MCF 10A (cell line): ENCODE data around the gene PSMD9. TPM values are rescaled to one million over a fixed set of nuclear protein-coding genes. Genes with fewer than 3 reads are reported as not detected.
A peak's percentile ranks its signal among the peaks of the same experiment; 100 is the strongest.

Experiments used
- Bru-seq: library from RNA; stranded (reverse); fragments of 400-500 nt; gene quantifications from one replicate; lab custom pipeline; 2021; lab: Mats Ljungman, UMichigan
- BruChase-seq, 2 experiments: library from RNA; stranded (reverse); fragments of 400-500 nt; gene quantifications; one replicate each; lab custom pipeline; 2021; lab: Mats Ljungman, UMichigan
- BruUV-seq: library from RNA; stranded (reverse); fragments of 400-500 nt; replicated peaks from 2 replicates; lab custom pipeline; 2021; lab: Mats Ljungman, UMichigan
- CTCF ChIA-PET: fragments of 300-600 bp; sonication (Branson Sonifier 250); formaldehyde crosslinking; extraction: SDS; loops from one replicate; lab custom pipeline; 2021; ENCODE audit warnings: antibody characterized with exemption, inconsistent platforms; lab: Yijun Ruan, JAX
- POLR2A ChIA-PET: fragments of 300-600, 350-650 bp; sonication (Branson Sonifier 250); formaldehyde crosslinking; extraction: SDS; loops from one replicate; lab custom pipeline; 2020; ENCODE audit warnings: antibody characterized with exemption, inconsistent platforms; lab: Yijun Ruan, JAX
- DNase-seq: peaks from one replicate; pipeline ENCODE4 v3.0.0-alpha.2; 2018; ENCODE audit not compliant: unreplicated experiment
- H3K27ac Mint-ChIP-seq: one replicate; pipeline ENCODE4 v1.8.0; 2022; ENCODE audit warnings: mild to moderate bottlenecking, low read depth, mixed read lengths; ENCODE audit not compliant: unreplicated experiment
- H3K27me3 Mint-ChIP-seq: one replicate; pipeline ENCODE4 v1.8.0; 2022; ENCODE audit warnings: mixed read lengths; ENCODE audit not compliant: insufficient read depth, unreplicated experiment
- H3K36me3 Mint-ChIP-seq: one replicate; pipeline ENCODE4 v1.8.0; 2022; ENCODE audit warnings: mild to moderate bottlenecking, moderate library complexity, mixed read lengths; ENCODE audit not compliant: insufficient read depth, unreplicated experiment
- H3K4me1 Mint-ChIP-seq: one replicate; pipeline ENCODE4 v1.8.0; 2022; ENCODE audit warnings: mixed read lengths; ENCODE audit not compliant: insufficient read depth, unreplicated experiment
- H3K4me3 Mint-ChIP-seq: one replicate; pipeline ENCODE4 v1.8.0; 2022; ENCODE audit warnings: mild to moderate bottlenecking, moderate library complexity, mixed read lengths; ENCODE audit not compliant: unreplicated experiment
- H3K9me3 Mint-ChIP-seq: one replicate; pipeline ENCODE4 v1.8.0; 2022; ENCODE audit warnings: mixed read lengths; ENCODE audit not compliant: unreplicated experiment
- CTCF ChIP-seq: fragments of 200-600 bp; IDR thresholded peaks from one replicate; pipeline ENCODE4 v1.8.0; 2022; ENCODE audit warnings: antibody characterized with exemption, mild to moderate bottlenecking; ENCODE audit not compliant: unreplicated experiment
- intact Hi-C: fragments of 100-400 bp; cut with micrococcal nuclease; formaldehyde crosslinking; loops from 2 replicates; pipeline ENCODE4 v1.14.1; 2022
- long read RNA-seq: library from polyadenylated mRNA; stranded (forward); transcript quantifications from one replicate; pipeline ENCODE4 v2.0.0, GENCODE V29; 2022
- total RNA-seq: library from RNA; stranded (reverse); gene quantifications from 2 replicates; pipeline ENCODE4 v1.2.3, GENCODE V29; 2022

PSMD9 gene
- total RNA-seq (96.3 and 105 TPM in 2 replicates), Bru-seq, nascent RNA (percentile 86 among the genes with signal in this experiment), BruChase-seq, experiment 1, labeled RNA remaining after a 6-hour chase (percentile 96 among the genes with signal in this experiment), BruChase-seq, experiment 2, labeled RNA remaining after a 2-hour chase (percentile 94 among the genes with signal in this experiment)
- long read RNA-seq, transcript PSMD9-201 (6 exons, 2,307 nt), result minor isoform, 18 of 240 reads
- long read RNA-seq, transcript PSMD9-207 (6 exons, 2,784 nt), result major isoform, 212 of 240 reads
- long read RNA-seq, partial matches to known transcripts, result 0 of 240 reads
- long read RNA-seq, other reads (novel, unspliced or antisense), result 6 of 240 reads

- BruUV-seq, result TSS peak; percentile 74
- Mint-ChIP-seq H3K36me3 (peaks cover 36% of the 10 kb centered on the region), H3K27me3 (no peaks in the 10 kb centered on the region), H3K4me3 (peak within 1 kb of the TSS; percentile 98), H3K4me1 (peaks cover 13% of the 10 kb centered on the region), H3K9me3 (no peaks in the 10 kb centered on the region), H3K27ac (peak within 1 kb of the TSS; percentile 98)
- POLR2A ChIA-PET, result interaction anchor here (0.5 to 7.5 kb wide), 27 partner anchors 8 to 257 kb away, joined by 3 to 128 read pairs (median 4); partner anchors contain the start of genes BCL7A, RHOF and SETD1B
- intact Hi-C loops, result loop anchor here (1.0 to 5.0 kb wide), 4 partner anchors 49 to 192 kb away; partner anchors contain the start of gene BCL7A
- peak; percentile 62 for TF ChIP-seq CTCF
- DNase-seq, result peak; percentile 97
- CTCF ChIA-PET, result interaction anchor here (0.5 to 3.5 kb wide), 16 partner anchors 10 to 1343 kb away, joined by 3 to 42 read pairs (median 4); partner anchors contain the start of gene RHOF
These were observed at the start of gene PSMD9 for GRCh38 chr12:121888478-121889273. Gene PSMD9, plus strand, starts transcription at chr12:121888790. Its CDS starts 67 bp downstream, at chr12:121888857.

- intact Hi-C loops, result loop anchor here (1.0 kb wide), 1 partner anchor 49 kb away; the partner anchor contains the start of gene PSMD9
These were observed 49.2 kb upstream of the PSMD9 start for GRCh38 chr12:121839106-121839992.

More at GRCh38 chr12:121839106-121839992, 49.2 kb upstream of the PSMD9 start:
- H3K4me1 Mint-ChIP-seq, result peaks cover 13% of the 10 kb centered on the region
- H3K4me3 Mint-ChIP-seq, result peak overlapping the region; percentile 93
- BruUV-seq, result no TSS peak
- no peak for TF ChIP-seq CTCF
- H3K27ac Mint-ChIP-seq, result peak overlapping the region; percentile 46
- no peaks in the 10 kb centered on the region for H3K36me3 Mint-ChIP-seq
- peak; percentile 98 for DNase-seq
- H3K27me3 Mint-ChIP-seq, result no peaks in the 10 kb centered on the region
- no peaks in the 10 kb centered on the region for H3K9me3 Mint-ChIP-seq
- POLR2A ChIA-PET, result interaction anchor here (1.3 to 2.2 kb wide), 4 partner anchors 11 to 50 kb away, joined by 3 to 9 read pairs (median 6); partner anchors contain the start of gene PSMD9
- CTCF ChIA-PET, result interaction anchor here (0.6 to 5.4 kb wide), 7 partner anchors 11 to 83 kb away, joined by 3 to 29 read pairs (median 3); partner anchors contain the start of gene RHOF
